GM04504 (cell line): ENCODE data around the gene ARIH1.

Source experiments
- DNase-seq: peaks from one replicate; pipeline ENCODE4 v3.0.0-alpha.2; 2012; ENCODE audit warnings: low read depth

Gene ARIH1

DNA sequence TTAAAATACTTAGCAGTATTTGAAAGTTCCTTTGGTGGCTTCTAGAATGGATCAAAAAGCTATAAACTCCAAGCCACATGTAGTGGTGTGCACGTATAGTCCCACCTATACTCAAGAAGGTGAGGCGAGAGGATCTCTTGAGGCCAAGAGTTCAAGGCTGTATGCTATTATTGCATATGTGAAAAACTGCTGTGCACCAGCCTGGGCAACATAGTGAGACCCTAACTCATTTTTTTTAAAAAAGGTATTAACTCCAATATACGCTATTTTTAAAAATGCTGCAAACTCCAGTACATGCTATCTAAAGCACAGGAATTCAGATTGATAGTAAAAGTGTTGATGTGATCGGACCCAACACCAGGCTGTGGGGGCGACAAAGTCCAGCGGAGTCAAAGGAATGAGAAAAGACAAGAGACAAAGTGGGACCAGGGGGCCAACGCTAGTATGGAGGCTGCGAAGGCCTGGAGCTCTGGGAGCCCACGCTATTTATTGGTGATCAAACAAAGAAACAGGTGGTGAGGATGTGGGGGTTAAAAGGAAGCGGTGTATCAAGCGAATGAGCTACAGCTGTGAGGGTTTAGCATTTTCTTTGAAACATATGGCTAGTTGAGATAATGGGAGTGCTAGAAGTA is 66.6 kb downstream of the ARIH1 start:
- no peak for DNase-seq

- no peak for DNase-seq
Observed at GRCh38 chr15:72541674-72542073, 67.5 kb downstream of the ARIH1 start.

- no peak for DNase-seq
Observed at GRCh38 chr15:72545156-72545555, 71.0 kb downstream of the ARIH1 start.

DNA sequence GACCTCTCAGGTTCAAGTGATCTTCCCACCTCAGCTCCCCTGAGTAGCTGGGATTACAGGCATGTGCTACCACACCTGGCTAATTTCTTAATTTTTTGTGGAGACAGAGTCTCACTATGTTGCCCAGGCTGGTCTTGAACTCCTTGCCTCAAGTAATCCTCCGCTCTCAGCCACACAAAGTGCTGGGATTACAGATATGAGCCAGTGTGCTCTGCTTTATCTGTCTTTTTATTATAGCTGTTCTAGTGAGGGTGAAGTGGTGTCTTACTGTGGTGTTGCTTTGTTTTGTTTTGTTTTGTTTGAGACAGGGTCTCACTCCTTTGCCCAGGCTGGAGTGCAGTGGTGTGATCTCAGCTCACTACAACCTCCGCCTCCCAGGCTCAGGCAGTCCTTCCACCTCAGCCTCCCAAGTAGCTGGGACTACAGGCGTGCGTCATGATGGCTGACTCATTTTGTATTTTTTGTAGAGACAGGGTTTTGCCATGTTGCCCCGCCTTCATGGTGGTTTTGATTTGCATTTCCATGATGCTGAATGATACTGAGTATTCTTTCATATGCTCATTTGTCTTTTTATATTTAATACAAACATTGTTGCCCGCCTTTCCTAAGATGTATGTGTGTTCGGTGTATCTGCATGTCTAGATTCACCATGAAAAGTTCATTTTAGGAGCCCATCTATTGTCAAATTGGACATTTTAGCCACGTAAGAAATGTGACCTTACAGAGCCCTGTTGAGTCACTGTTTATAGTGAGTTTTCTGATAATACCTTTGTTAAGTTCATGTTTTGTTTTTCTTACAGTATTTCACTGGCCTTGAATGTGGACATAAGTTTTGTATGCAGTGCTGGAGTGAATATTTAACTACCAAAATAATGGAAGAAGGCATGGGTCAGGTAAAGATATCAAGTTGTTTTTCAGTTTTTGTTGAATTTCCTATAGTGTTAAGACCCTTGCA is 80.6 kb downstream of the ARIH1 start:
- DNase-seq: no peak

DNA sequence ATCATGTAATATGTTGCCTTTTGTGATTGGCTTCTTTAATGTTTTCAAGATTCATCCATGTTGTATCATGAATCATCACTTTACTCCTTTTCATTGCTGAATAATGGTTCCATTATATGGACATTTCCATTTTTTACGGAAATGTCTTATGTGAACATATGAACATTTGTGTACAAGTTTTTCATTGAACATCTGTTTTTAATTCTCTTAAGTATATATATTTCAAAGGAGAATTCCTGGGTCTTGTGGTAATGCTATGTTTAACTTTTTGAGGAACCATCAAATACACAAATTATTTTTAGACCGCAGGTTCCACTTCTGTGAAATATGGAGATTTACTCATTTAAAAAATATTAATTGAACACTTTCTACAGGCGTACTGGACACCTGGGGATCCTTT is 85.7 kb downstream of the ARIH1 start:
- no peak for DNase-seq

- DNase-seq: no peak
Observed at GRCh38 chr15:72560458-72560857, 86.3 kb downstream of the ARIH1 start.

GRCh38 chr15:72562386-72562785 is 88.3 kb downstream of the ARIH1 start:
- no peak for DNase-seq

DNA sequence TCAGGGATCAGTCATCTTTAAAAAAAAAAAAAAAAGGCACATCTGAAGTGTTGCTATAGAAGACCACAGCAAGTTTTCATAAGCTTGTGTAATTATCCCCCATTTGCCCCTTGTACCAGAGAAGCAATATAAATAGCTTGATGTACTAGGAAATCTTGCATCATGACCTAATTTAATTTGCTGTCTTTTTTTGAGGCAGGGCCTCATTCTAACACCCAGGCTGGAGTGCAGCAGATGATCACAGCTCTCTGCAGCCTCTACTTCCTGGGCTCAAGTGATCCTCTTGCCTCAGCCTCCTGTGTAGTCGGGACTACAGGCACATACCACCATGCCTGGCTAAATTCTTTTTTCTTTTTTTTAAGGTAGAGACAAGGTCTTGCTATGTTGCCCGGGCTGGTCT is 88.7 kb downstream of the ARIH1 start:
- DNase-seq: no peak

GRCh38 chr15:72564091-72564490 is 90.0 kb downstream of the ARIH1 start:
- DNase-seq: no peak

DNA sequence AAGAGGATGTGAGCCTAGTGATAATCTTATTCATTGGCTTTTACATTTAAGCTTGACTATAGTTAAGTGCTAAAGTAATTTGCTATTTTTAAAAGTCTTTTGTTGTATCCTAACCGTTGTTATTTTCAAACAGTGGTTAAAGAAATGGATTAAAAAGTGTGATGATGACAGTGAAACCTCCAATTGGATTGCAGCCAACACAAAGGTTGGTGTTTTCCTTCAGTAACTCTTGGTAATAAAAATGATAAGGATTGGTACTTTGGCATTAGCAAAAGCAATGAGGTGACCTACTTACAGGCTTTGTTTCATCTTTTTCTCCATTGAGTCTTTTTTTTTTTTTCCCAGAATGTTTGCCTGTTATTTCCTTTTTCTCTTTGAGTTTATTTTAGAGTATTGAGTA is 92.8 kb downstream of the ARIH1 start:
- no peak for DNase-seq

GRCh38 chr15:72570059-72570458 is 95.9 kb downstream of the ARIH1 start:
- no peak for DNase-seq

GRCh38 chr15:72579814-72580213 is 105.7 kb downstream of the ARIH1 start:
- no peak for DNase-seq

DNA sequence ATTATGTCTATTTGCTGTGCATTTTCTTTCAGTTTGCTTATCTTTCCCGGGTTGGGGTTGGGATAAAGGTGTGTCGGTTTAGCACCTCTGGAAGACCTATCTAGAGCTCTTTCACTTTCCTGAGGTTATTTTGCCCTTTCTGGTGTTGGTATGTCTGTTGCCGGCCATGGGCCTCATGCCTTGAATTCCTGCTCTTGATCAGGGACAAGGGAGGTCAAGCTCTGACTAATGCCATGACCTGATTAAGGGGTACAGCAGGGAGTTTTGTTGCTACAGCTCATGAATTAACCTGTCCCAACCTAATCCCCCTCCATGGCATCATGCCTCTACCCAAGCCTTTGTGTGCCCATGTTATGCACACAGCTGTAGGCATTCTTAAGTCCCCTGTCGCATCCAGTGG is 109.9 kb downstream of the ARIH1 start:
- DNase-seq: no peak

GRCh38 chr15:72585025-72585424 is 110.9 kb downstream of the ARIH1 start:
- no peak for DNase-seq

- DNase-seq: no peak
Observed at GRCh38 chr15:72585476-72586058, 111.4 kb downstream of the ARIH1 start.

DNA sequence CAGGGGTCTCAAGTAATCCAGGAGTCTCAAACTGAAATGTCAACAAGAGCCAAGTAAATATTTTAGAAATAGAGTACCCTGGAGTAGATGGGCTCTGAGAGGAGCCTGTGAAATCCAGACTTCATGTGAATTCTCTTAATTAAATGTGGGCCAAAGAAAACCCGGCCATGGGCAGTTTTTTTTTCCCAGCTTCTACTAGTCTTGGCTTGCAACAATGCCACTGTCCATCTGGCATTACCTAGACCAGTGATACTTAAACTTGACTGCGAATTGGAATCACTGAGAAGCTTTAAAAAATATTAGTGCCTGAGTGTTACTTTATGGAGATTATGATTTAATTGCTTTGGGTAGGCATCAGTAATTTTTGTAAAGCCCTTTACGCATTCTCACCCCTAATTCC is 114.0 kb downstream of the ARIH1 start:
- no peak for DNase-seq

DNA sequence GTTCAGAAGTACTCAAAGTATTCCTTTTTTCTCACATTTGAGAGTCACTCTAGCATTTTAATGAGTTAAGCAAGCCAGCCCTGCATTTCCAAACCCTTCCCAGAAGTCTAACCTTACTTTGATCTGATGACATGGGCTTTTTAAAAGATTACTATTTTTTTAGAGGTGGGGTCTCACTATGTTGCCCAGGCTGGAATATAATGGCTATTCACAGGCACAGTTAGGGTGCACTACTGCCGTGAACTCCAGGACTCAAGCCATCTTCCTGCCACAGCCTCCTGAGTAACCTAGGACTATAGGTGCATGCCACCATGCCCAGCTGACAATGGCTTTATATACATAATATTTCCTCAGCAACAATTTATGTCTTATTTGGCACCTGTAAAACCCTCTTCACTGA is 116.3 kb downstream of the ARIH1 start:
- DNase-seq: no peak

DNA sequence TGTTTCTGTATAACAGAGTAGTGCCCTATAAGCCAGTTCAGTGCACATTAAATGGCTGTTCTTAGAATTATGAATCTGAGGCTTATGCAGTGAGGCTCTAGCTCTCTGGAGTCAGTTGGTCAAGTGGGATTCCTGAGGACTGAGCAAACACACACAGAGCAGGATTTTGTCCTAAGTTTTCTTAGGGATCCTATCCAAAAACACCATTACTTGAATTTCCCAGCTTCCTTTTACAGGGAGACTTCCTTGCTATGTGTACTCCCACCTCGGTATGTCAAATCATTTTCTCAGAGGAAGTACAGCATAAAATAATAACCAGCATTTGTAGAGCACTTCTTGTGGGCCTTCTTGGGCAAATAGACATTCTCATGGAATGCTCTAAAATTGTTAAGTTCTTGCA is 117.2 kb downstream of the ARIH1 start:
- DNase-seq: peak; percentile 5

DNA sequence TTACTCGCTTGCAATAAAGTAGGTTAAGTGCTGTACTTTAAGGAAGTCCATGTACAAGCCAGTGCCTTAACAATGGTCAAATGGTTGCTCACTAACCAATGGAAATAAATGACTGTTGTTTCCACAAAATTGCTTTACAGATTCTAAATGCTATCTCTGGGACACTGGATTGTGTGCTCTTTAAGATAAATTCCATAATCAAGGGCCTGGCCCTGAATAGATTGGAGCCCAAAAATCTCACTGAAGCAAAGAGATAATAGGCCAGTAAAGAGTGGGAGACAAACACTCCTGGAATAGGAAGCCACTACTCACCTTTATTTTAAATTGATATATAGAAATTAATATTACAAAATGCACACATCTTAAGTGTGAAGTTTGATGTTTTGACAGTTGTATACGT is 118.0 kb downstream of the ARIH1 start:
- no peak for DNase-seq

DNA sequence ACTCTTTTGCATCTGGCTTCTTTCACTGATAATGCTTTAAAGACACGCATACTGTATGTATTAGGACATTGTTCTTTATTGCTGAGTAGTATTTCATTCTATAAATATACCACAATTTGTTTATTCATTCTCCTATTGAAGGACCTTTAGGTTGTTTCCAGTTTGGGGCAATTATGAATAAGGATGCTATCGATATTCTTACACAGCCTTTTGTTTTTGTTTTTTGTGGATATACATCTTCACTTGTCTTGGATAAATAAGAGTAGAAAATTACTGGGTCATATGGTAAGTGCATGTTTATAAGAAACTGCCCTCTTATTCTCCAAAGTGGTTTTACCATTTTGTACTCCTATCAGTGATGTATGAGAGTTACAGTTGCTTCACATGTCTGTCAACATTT is 118.5 kb downstream of the ARIH1 start:
- DNase-seq: no peak

DNA sequence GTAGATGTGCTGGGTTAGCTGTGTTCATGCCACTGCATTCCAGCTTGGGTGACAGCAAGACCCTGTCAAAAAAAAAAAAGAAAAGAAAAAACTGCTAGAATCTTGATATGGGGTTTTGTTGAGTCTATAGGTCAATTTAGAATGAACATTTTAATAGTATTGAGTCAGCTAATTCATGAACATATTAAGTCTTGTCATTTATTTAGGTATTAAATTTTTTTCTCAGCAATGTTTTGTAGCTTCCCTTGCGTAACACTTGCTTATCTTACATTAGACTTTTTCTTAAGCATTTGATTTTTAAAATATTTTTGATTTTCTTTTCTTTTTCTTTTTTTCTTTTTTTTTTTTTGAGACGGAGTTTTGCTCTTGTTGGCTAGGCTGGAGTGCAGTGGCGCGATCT is 119.7 kb downstream of the ARIH1 start:
- no peak for DNase-seq

DNA sequence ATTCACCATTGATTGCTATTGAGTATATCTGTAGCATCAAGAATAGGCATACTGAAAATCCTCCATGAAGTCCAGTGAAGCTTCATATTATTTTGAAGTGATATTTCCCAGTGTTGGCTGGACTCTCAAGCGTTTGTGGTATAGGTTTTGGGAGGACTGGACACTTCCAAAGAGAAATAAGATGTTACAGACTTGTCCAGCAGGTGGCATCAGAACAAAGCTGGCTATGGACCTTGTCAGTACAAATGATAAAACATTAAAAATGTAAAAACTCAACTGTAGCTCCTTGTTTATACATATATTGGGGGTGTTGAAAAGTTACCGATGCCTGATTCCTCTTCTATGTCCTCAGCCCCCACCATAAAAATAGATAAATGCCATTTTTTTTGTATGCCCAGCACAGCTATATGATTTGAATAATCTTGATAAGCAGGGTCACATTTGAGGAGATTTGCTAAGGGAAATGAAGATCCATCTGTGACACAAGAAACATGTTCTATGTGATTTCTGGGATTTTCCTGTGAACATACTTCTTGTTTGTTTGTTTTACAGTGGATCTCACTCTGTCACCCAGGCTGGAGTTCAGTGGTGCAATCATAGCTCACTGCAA is 125.8 kb downstream of the ARIH1 start:
- peak; percentile 22 for DNase-seq

- no peak for DNase-seq
Observed at GRCh38 chr15:72604794-72605193, 130.7 kb downstream of the ARIH1 start.
